ENCODE measurements around the gene ORM1. TPM values are rescaled to one million over a fixed set of nuclear protein-coding genes. Genes with fewer than 3 reads are reported as not detected.

The ORM1 gene
- total RNA-seq, 1 donor = not detected

GRCh38 chr9:114314256-114314867 lies 8.5 kb upstream of the ORM1 start:
- TF ChIP-seq, protein P1, sequence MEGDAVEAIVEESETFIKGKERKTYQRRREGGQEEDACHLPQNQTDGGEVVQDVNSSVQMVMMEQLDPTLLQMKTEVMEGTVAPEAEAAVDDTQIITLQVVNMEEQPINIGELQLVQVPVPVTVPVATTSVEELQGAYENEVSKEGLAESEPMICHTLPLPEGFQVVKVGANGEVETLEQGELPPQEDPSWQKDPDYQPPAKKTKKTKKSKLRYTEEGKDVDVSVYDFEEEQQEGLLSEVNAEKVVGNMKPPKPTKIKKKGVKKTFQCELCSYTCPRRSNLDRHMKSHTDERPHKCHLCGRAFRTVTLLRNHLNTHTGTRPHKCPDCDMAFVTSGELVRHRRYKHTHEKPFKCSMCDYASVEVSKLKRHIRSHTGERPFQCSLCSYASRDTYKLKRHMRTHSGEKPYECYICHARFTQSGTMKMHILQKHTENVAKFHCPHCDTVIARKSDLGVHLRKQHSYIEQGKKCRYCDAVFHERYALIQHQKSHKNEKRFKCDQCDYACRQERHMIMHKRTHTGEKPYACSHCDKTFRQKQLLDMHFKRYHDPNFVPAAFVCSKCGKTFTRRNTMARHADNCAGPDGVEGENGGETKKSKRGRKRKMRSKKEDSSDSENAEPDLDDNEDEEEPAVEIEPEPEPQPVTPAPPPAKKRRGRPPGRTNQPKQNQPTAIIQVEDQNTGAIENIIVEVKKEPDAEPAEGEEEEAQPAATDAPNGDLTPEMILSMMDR (IDR thresholded peaks at IDR 0.05; ENCODE audit: insufficient read depth, low read depth, low read length) = no peak
- H3K4me3 ChIP-seq (ENCODE audit: low read depth, low read length) = no peak overlapping the region
- DNase-seq (ENCODE audit: low read depth) = no peak

DNA sequence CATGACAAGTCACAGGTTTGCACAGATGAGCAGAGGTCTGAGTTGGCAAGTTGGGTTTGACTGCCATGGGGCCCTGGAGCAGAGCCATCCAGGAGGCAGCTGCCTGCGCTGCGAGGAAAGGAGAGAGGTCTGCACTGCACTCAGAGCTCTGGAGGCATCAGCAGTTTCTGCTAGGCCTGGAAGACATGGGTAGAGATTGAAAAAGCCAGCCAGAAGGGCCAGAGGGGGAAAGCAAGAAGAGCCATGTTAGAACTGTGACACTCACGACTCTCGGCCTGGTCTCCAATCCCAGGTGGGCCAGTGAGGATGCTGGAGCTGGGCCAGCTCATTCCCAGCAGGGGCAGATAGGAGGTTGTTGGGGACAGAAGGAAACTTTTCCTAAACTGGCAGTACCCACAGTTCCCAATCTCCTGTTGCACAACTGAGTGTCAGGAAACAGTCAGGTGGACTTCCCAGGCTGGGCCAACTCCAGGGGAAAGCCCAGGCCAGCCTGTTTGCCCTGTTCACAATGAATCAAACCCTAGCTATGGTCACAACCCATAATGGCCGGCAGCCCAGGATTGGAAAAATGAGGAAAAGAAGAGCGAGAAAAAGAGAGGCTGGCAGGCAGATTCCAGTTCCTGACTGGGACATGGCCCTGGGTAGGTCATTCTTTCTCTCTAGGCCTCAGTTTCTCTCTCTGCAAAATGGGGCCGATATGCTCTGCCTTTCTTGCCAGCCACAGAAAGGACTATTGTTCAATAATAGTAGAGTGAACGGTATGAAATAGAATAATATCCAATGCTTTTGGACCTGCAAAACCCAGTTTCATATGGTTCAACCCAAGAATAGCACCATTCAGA lies 7.8 kb upstream of the ORM1 start:
- TF ChIP-seq, protein P1 (IDR thresholded peaks at IDR 0.05; ENCODE audit: insufficient read depth, low read depth, low read length) = no peak
- DNase-seq (ENCODE audit: low read depth) = no peak
- H3K4me3 ChIP-seq (ENCODE audit: low read depth, low read length) = no peak overlapping the region

GRCh38 chr9:114315723-114316363 lies 7.1 kb upstream of the ORM1 start:
- no peak overlapping the region for H3K4me3 ChIP-seq (ENCODE audit: low read depth, low read length)
- no peak for DNase-seq (ENCODE audit: low read depth)

DNA sequence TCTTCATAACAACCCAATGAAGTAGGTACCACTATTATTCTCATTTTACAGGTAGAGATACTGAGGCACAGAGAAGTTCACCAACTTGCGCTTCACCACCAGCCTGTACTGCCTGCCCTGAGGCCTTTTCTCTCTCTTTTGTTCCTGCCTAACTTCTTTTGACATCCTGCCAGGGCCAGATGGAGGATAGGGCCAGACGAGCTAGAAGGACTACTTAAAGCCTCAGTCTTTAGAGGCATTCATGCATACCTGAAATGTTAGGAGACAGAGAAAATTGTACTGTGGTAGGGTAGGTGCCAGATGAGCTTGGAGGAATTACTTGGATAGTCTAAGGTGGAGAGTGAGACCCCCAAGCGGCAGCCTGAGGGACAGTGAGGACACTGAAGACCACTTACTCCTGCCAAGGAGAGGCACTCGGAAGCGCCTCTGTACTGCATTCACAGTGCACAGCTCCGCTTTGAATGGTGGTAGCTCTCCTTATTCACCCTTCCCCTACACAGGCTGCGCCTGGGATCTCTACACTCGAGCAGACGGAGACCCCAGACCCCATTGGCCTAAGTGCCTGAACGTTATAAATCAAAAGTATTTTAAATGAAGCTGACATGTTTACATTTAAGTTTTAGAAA lies 6.2 kb upstream of the ORM1 start:
- H3K4me3 ChIP-seq (ENCODE audit: low read depth, low read length) = no peak overlapping the region
- DNase-seq (ENCODE audit: low read depth) = no peak
- TF ChIP-seq, protein P1 (IDR thresholded peaks at IDR 0.05; ENCODE audit: insufficient read depth, low read depth, low read length) = no peak

More at GRCh38 chr9:114315723-114316363, 7.1 kb upstream of the ORM1 start:
- TF ChIP-seq, protein P1 (IDR thresholded peaks at IDR 0.05; ENCODE audit: insufficient read depth, low read depth, low read length) = no peak

GRCh38 chr9:114317665-114318357 lies 5.1 kb upstream of the ORM1 start:
- DNase-seq (ENCODE audit: low read depth) = peak; percentile 88
- TF ChIP-seq, protein P1 (IDR thresholded peaks at IDR 0.05; ENCODE audit: insufficient read depth, low read depth, low read length) = no peak
- no peak overlapping the region for H3K4me3 ChIP-seq (ENCODE audit: low read depth, low read length)

GRCh38 chr9:114318416-114318815 lies 4.5 kb upstream of the ORM1 start:
- no peak overlapping the region for H3K4me3 ChIP-seq (ENCODE audit: low read depth, low read length)
- no peak for DNase-seq (ENCODE audit: low read depth)
- TF ChIP-seq, protein P1 (IDR thresholded peaks at IDR 0.05; ENCODE audit: insufficient read depth, low read depth, low read length) = no peak
